NK-92 (cell line): ENCODE results near the gene VAPA.

Experiments used
- DNase-seq: peaks from one replicate; lab custom pipeline; 2025; ENCODE audit not compliant: unreplicated experiment; lab: John Stamatoyannopoulos, UW

Gene VAPA

DNA sequence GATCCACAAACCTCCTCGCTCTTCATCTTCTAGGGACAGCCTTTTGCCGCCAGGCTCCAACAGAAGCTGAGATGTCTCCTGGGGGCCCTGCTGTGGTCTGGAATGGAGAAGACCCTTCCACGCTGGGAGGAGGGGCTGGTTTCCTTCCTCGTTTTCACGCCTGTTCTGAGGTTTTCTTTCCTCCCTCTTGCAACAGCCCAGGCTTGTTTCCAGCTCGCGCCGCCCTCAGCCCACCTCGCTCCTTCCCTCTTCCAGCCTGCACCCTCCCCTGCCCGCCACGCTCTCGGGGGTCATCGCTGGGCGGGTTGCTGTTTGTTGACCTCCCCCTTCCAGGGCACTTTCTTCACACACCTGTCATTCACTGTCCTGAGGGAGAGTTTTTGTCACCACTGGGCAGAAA, 55.4 kb downstream of the VAPA start:
- no peak for DNase-seq

- DNase-seq: no peak
Observed at GRCh38 chr18:9971313-9971920, 57.6 kb downstream of the VAPA start.

- DNase-seq: no peak
Observed at GRCh38 chr18:9973470-9973869, 59.7 kb downstream of the VAPA start.

- no peak for DNase-seq
Observed at GRCh38 chr18:9974279-9974915, 60.6 kb downstream of the VAPA start.

- no peak for DNase-seq
Observed at GRCh38 chr18:9975658-9976057, 61.8 kb downstream of the VAPA start.

GRCh38 chr18:9982711-9983110, 68.9 kb downstream of the VAPA start:
- no peak for DNase-seq

- DNase-seq: no peak
Observed at GRCh38 chr18:9984080-9984479, 70.3 kb downstream of the VAPA start.

DNA sequence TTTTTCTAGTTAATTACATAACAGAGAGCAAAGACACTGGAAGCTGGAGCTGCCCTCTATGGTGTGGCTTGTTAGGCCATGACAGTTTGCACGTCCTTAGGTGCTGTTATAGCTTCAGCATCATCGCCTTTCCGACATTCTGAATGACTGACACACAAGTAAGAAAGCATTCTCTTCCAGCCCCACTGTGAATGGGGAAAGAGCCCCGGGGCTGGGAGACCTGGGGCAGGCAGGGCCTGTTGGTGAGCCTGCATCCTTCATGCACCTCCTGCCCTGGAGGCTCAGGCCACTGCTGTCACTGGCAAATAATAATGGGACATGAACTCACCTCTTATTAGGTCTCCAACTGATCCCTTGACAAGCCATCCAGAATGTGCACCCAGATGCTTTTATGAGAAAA, 71.8 kb downstream of the VAPA start:
- no peak for DNase-seq

DNA sequence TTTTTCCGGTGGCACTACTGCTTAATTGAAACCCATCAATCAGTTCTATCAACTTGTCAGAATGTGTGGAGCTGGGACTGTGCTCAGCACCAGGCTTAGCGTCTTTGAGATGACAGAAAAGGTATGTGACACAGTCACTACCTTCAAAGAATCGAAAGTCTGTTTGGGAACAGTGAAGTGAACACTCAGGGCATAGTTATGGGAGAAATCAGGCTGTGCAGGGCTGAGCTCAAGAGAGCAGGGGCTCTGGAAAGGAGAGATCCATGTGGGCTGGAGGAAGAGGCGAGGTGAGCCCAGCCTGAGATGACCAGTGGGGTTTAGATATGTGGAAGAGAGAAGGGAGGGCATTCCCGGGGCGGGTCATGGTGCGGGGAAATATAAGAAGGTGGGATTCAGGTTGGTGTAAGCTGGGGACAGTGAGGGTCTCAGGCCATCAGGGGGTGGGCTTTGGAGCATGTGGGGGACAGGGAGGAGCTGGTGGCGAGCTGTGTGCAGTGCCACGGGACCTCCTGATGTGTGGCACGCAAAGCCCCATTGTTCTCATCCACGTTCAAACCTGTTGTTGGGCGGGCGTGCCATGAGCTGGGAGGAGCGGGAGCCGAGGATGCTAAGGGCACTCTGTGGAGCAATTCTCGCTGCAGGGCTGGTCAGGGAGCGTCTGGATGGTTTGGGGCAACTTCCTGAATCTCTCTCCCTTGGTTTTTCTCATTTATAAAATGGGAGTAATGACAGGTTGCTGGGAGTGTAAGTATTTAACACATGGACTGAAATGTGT, 72.5 kb downstream of the VAPA start:
- no peak for DNase-seq

DNA sequence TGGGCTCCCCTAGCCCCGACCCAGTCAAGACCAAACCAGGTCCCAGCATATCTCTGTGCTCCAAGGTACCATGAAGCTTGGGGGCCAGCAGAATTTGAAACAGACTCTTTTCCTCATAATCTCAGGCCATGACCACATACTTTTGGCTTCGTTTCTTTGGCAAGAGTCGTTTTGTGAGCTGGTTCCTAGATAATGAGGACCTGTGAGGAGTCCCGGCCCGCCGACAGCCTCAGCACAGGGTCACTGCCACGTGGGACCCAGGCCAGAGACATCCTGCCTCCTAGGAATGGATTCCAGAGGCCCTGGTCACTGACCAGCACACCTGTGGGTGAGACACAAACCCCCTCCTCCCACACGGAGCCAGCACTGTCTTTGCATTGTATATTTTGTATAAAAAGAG, 73.5 kb downstream of the VAPA start:
- DNase-seq: no peak

- DNase-seq: no peak
Observed at GRCh38 chr18:9987931-9988330, 74.1 kb downstream of the VAPA start.

GRCh38 chr18:9988665-9989064, 74.8 kb downstream of the VAPA start:
- DNase-seq: no peak

DNA sequence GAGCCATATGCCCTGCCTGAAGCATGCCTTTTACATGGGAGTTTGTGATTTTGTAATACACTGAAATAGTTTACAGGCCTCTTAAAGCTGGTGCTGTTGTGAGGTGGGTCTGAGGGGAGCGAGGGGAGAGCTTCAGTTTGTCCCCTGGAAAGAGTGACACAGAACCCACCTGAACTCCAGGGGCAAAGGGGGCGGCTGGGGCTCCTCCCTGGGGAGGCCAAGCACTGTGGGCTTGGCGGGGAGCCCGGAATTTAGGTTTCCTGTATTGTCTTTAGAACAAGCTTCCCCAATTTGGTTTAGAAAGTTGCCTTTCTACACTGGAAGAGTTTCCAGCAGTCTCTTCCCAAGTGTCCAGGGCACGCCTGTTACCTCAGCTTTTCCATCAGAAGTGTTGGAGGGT, 75.7 kb downstream of the VAPA start:
- DNase-seq: no peak

- no peak for DNase-seq
Observed at GRCh38 chr18:9991011-9992000, 77.5 kb downstream of the VAPA start.

DNA sequence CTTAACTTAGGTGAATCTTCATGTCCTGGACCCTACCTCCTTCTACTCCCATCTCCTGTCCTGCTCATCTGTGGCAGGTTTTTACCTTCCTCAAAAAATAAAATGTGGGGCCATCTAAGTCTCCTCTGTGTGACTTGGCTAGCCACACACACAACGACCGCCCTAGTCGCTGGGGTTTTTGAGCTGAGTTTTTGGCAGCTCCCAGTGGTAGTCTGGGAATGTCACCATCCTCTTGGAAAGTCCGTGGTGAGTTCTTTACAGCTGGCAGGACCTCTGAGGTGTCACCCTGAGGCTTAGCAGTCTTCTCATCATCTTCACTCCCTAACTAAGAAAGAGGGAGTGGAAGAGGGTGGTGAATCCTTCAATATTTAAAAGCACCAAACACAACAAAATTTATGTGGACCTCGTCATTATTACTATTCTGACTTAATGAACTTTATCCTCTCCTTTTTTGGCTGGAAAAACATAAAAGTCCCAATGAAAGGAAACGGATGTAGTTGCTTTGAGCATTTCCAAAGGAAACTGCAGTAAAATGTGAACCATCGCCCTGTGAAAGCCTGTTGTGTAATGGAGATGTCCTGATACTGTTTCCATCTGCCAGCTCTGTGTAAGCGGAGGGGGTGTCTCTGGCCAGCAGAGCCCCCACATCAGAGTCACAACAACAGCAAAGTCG, 78.6 kb downstream of the VAPA start:
- no peak for DNase-seq

GRCh38 chr18:9992973-9993520, 79.2 kb downstream of the VAPA start:
- no peak for DNase-seq

GRCh38 chr18:9993521-9994025, 79.8 kb downstream of the VAPA start:
- DNase-seq: no peak

GRCh38 chr18:9994026-9994570, 80.3 kb downstream of the VAPA start:
- DNase-seq: no peak

DNA sequence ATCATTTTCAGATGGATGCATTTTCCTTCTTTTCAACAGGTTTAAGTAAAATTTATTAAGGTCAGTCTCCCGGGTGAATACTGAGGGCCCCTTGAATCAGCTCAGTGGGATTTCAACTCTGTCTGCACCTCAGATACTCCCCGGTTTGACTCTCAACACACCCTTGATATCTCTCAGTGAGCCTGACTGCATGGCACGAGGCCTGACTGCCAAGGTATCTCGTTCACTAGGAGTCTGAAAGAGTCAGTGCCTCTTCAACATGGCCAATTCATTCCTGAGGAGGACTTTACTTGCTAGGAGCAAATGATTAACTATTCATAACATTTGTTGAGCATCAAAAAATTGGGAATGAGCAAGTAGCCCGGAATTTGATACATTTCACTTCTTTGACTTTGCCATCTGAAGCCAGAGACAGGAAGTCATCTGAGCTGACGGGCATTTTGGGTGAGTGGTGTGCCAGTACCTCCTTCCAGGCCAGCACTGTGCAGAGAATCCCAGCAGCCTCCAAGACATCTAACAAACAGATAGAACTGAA, 81.0 kb downstream of the VAPA start:
- no peak for DNase-seq

- no peak for DNase-seq
Observed at GRCh38 chr18:9995631-9996030, 81.8 kb downstream of the VAPA start.
